Stimulated activated CD8-positive, alpha-beta memory T cell treated with anti-CD3 and anti-CD28 coated beads, Interleukin-12 subunit alpha, Interleukin-12 subunit beta, amount 100 ng/mL, for 4 hours (primary cell): ENCODE measurements around the gene FAAP20.

ENCODE experiments used
- DNase-seq: peaks from one replicate; pipeline ENCODE4 v3.0.0-alpha.2; 2020; ENCODE audit warnings: low read depth

Gene FAAP20

DNA sequence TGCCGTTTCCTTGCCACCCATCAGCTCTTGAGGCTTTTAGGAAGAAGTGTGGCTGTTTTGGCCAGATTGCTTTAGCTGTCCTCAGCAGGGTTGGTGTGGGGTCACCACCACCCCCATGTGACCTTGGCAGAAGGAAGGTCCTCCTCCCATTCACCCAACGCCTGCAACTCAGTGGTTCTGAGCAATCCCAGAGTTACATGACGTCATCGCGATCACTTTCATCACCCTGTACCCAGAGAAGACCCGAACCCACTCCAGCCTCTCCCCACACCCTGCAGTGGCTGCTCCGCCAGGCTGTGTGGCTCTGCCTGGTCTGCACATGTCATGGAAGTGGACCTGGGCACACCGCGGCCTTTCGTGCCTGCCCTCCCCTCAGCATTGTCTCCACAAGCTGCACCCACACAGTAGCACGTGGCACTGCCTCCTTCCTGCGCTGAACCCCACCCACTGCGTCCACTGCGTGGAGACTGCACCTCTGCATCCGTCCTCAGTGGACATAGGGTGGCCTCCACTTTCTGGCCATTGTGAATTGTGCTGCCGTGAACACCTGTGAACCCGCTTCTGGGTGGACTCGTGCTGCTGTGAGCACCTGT lies 16.5 kb downstream of the FAAP20 start:
- no peak for DNase-seq

DNA sequence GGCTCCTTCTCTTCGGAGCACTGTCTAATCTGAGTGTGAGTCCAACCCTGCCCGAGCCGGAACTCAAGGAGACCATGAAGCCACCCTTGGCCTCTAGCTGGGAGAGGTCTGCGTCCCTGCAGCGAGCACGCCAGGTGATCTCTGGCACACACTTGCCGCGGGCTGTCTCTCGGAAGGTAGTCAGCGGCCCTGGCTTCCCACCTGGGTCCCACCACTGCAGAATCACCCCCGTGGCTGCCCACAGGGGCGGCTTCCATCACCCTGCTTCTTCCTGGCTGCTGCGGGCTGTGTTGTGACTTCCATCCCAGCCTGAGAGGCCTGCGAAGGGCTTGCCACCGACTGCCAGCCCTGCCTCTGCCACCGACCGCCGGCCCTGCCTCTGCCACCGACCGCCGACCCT lies 17.0 kb downstream of the FAAP20 start:
- DNase-seq, result no peak

DNA sequence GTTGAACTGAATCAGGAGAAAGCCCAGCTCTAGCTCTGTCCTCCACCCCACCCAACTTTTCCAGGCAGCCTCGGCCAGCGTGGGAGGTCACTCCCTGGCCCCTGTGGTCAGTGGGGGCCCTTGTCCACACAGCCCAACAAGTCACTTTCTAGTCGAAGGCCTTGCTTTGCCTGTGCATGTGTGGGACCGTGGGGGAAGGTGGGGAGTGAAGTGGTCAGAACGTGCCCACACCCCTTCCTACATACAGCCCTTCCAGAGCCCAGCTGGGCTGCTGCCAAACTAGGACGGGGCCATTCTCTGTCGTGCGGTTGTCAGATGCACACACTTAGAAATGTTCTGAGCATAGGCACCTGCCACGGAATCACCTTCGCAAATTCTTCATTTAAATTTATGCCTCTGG lies 18.0 kb downstream of the FAAP20 start:
- DNase-seq, result no peak

DNA sequence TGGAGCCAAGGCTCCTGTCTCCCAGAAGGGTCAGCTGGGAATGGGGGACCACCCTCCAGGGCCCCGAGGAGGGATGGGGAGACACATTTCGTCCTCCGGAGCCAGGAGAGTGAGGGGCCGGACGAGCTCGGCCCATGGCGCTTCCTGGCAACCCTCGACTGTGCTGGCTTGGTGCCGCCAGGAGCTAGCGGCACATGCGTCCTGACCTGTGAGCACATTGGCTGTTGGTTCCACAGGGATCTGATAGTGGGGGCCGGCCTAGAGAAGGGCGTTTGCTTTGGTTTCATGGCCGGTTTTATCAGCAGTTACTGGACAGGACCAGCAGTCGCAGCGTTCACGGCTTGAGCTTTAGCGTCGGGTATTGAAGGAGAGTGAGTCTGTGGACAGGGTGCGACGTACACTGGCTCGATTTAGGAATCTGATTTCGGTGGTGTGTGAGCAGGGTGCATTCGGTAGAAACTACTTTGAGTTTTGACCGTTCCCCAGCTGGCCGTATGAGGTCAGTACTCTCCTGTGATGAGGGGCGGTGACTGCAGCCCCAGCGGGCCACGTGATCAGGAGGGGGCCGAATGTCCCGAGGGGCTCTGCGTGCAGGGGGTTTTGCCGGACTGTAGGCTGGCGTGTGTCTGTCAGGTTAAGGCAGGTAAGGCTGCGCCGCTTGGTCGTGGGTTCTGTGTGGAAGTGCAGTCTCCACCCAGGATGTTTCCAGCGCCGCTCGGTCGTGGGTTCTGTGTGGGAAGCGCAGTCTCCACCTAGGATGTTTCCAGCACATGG lies 18.7 kb downstream of the FAAP20 start:
- DNase-seq, result no peak

DNA sequence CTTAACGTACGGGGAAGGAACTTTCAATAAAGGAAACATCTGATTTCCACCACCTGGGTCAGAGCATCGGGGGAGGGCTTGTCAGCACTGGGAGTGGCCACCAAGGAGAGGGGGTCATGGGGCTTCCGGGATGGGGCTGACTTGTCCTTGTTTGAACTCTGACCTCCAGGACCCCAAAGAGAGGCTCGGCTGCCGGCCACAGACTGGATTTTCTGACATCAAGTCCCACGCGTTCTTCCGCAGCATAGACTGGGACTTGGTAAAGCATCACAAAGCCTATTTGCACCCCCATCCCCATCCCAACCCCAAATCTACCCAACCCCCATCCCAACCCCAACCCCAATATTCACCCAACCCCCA lies 19.5 kb downstream of the FAAP20 start:
- no peak for DNase-seq

DNA sequence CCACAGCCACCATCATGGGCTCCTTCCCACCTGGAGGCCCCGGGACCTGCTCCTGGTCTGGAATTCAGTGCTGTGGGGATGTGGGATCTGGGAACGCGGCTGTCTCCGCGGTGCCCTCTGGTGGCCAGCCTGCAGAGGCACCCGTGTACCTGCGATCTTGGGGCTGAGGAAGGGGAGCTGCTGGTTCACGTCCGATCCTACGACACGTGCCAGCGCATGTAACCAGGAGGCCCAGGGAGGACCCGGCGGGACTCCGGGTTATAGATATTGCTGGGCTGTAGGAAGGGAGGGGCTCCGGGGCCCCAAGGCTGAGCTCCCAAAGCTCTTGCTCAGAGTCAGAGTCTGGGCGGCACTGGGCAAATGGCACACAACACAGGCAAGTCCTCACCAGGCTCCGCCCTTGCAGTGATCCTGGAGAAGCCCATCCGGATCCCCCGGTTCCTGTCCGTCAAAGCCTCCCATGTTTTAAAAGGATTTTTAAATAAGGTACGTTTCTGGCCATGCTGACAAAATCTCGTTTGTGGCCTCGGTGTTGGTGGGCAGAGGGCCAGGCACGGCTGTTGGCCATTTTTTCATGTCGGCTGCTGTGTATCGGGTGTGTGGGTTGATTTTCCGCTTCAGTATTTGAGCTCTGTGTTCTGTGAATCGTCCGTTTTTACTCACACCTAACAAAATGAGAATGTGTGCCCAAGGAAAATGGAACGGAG lies 20.1 kb downstream of the FAAP20 start:
- DNase-seq, result no peak

DNA sequence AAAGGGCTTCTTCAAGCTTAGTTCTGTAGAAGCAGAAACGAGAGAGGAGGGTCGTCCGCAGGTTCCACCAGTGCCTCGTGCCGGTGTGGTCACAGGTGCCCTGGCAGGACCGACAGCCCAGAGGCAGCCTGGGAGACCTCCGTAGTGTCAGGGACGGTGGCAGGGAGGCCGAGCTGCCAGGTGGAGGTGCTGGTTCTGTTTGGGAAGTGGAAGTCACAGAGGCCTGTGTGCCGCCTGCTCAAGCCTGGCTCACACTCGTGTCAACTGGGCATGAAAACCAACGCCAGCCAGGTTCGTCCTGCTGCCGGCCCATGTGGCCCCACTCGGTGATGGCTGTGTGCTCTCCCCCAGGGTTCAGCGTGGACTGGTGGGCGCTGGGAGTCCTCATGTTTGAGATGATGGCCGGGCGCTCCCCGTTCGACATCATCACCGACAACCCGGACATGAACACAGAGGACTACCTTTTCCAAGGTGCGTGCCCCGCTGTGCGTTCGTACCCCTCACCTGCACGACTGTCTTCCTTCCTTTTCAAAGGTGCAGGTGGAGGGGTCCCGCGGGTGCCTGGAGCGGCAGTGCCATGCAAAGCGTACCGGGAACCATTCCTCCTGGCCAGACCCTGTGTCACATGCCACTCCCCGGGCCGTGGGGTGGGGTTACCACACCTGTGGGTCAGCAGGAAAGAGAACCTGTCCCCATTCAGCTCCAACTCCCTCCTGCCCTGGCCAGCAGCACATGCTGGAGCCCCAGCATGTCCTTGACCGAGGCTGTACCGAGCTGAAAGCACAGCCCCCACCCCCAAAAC lies 20.8 kb downstream of the FAAP20 start:
- no peak for DNase-seq

DNA sequence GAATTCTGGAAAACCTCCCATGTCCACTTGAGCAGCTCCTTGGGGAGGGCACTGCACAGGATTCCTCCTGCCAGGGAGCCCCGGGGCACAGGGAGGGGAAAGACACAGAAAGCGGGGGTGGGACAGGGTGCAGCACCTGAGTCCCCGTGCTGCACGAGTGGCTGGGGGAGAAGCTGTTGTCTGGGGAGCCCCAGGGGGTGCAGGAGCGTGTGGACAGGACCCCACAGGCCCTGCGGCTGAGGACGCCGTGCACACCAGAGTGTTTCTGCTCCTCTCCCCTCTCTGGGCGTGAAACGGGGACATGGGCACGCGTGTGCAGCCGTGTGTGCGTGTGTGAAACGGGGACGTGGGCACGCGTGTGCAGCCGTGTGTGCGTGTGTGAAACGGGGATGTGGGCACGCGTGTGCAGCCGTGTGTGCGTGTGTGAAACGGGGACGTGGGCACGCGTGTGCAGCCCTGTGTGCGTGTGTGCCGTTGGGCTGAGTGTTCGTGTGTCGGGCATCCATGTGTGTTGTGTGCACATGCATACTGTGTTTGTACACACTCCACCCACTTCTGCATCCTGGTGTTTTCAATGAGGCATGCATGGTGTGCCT lies 21.9 kb downstream of the FAAP20 start:
- no peak for DNase-seq

DNA sequence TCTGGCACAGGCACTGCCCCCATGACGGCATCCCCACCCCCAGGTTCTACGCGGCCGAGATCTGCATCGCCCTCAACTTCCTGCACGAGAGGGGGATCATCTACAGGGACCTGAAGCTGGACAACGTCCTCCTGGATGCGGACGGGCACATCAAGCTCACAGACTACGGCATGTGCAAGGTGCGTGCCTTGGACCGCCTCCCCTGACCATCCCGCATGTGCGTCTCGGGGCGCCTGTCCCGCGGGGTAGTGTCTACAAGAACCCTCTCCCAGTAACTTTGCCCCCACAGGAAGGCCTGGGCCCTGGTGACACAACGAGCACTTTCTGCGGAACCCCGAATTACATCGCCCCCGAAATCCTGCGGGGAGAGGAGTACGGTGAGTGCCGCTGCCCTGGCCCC lies 22.6 kb downstream of the FAAP20 start:
- no peak for DNase-seq

DNA sequence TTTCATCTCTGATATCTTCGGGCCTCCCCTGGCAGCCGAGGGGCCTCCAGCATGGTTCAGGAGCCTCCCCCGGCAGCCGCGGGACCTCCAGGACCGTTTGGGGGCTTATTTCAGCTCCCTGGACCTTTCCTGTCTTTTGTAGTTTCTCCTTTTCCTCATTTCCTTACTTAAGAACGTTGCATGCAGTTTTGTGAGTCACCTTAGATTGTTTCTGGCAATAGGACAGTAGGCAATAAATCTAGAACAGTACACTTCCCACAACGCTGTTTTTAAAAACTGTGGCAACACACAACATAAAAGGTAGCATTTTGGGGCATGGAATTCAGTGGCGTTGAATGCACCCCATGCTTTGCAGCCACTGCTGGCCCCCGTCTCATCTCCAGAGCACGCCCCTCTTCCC lies 24.4 kb downstream of the FAAP20 start:
- no peak for DNase-seq

DNA sequence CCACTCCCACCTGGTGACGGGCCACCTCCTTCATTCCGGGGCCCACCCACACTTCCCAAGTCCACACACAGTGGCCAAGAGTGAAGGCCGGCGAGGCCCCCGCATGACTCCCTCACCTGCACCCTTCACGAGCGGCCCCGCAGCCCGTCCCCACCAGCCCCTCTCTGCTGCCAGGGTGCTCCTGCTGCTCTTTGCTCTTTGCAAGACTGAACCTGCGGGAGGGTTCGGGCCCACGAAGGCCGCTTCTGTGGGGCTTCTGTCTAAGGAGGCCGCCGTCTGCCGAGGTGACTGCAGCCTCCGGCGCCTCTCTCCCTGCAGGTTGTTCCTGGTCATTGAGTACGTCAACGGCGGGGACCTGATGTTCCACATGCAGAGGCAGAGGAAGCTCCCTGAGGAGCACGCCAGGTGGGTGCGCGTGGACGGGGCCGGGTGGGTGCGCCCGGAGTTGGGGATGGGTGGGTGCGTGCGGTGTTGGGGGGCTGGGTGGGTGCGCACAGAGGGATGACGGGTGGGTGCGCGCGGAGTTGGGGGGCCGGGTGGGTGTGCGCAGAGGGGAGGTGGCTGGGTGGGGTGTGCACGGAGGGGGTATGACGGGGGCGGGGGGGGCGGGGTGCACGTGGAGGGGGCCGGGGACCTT lies 25.3 kb downstream of the FAAP20 start:
- no peak for DNase-seq

DNA sequence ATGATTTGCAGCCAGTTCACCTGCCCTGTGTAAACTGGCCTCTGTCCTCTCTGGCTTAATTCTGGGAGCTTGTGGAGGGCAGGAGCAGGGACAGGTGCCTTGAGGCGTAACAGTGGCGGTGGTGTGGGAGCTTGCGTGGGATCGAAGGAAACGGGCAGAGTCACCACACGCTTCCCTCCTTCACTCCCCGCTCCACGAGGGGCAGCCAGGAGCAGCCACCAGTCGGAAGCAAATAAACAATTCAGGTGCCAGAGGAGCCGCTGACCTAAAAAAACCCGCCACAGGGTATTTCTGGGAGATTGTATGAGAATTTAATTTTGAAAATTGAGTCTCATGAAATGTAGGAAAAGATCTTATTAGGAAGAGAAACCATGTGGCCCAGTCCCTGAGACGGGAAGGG lies 26.0 kb downstream of the FAAP20 start:
- no peak for DNase-seq

DNA sequence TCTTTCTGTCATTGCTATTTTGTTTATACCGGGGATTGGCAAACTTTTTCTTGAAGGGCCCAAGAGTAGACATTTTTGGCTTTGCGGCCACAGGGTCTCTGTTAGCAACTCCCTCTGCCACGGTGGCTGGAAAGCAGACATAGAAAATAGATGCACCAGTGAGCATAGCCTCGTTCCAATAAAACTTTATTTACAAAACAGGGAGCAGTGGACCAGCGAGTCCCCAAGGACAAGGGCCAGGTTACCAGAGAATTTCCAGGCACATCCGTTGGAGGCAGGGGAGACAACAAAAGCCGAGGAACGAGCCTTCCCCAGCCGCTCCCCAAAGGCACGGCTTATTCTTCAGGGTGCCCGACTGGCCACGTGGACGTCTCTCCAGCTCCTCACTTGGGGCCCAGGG lies 26.5 kb downstream of the FAAP20 start:
- DNase-seq, result no peak

DNA sequence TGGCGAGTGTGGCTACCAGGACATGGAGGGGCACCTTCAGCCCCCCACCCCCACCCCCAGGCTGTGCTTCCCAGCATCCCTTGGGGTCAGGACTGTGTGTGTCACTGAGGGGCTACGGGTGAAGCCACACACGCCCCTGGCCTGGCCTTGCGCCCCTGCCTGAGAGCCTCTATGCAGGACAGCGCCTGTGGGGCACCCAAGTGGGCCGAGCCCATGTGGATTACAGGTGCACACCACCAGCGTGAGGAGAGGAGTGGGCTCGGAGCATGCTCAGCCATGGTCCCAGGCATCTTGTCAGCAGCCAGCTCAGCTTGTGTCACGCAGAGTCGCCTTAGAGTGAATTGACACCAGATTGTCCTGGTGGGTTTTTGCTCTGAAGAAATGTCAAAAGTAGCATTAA lies 27.9 kb downstream of the FAAP20 start:
- DNase-seq, result no peak

DNA sequence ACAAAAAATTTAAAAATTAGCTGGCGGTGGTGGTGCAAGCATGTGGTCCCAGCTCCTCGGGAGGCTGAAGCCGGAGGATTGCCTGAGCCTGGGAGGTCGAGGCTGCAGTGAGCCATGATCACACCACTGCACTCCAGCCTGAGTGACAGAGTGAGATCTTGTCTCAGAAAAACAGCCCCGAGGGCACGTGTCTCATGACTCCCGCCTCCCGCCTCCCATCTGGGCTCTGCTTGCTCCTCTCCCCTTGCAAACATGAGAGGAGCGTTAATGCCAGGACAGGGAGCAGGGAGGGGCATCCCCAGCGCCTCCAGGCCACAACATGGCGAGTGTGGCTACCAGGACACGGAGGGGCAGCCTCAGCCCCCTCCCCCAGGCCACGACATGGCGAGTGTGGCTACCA lies 28.3 kb downstream of the FAAP20 start:
- no peak for DNase-seq

DNA sequence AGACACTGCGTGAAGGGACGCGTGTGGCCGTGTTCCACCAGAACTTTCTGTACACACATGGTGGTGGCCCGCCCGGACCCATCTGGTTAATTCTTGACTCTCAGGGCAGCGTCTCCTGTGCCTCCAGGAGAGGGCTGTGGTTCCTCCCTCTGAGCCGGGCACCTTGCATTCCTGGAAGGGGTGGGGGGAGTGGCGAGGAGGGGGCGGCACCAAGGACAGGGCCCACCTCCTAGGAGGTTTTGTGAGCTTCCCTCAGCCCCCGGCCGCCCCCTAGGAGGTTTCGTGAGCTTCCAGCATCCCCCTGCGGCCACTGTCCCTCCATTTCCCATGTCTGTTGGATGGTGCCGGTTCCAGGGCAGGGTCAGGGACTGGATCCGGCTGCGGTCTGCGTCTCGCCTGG lies 28.9 kb downstream of the FAAP20 start:
- DNase-seq, result no peak

DNA sequence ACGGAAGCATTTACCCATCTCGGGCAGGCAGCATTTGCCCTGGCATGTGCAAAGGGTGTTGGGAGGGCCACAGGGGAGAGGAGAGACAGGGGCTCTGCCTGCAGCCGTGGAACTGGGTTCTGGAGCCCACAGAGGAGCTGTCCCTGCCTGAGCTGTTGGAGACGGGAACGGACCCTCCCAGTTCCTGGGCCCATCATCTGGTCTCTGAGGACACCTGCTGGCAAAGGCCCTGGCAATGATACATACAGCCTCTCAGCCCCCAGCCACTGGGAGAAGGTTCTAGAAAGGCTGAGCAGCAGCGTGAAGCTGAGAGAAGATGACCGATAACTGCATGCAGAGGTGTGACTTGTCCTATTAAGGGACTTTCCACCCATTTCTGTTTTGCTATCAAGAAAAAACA lies 31.4 kb downstream of the FAAP20 start:
- no peak for DNase-seq

DNA sequence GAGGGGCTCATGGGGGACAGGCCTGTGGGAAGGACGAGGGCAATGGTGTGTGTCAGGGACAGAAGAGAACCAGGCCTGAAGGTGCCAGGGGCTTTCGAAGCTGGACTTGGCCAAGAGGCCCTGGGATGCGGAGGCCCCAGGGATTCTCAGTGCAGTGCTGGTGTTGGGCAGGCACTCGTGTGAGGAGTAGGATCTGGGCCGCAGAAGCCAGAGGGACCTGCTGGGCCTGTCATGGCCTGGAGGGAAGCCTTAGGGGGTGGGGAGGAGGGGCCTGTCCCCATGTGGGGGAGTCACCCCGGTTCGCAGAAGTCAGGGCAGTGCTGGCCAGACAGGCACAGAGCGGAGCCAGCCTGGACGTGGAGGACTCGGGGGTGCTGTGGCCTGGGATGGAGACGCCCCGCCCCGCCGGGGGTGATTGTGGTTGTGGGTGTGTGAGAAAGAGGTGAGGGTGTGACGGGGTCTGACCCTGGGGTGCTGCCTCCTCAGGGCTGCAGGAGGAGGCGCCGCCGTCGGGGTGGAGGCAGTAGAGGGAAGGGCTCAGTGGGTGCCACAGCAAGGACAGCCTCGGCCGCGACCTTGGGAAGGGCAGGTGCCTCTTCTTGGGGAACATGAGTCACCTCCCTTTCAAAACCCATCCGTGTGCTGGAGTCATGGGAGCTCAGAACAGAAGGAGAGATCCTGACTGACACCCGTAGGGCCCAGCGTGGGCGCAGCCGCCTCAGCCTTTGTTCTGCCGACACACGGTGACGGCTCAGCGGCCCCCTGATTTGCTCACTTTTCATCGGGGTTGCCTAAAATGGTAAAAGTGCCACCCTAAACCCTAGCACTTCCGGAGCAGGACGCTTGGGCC lies 33.9 kb downstream of the FAAP20 start:
- no peak for DNase-seq

DNA sequence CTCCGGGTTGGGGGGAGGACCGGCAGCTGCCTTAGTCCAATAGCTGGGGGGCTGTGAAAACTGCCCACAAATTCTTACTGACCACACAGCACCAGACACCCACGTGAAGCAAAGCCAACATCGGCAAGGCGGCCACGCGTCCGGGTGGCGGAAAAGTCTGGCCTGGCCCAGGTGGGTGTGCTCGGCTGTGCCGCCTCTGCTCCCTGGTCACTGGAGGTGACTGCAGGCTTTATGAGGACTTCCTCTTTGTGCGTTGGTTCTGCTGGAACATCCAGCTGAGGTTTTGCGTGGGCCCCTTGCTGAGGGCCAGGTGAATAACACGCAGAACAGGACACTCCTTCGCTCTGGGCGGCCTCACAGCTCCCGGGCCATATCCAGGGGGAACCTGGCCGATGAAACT lies 35.4 kb downstream of the FAAP20 start:
- no peak for DNase-seq

DNA sequence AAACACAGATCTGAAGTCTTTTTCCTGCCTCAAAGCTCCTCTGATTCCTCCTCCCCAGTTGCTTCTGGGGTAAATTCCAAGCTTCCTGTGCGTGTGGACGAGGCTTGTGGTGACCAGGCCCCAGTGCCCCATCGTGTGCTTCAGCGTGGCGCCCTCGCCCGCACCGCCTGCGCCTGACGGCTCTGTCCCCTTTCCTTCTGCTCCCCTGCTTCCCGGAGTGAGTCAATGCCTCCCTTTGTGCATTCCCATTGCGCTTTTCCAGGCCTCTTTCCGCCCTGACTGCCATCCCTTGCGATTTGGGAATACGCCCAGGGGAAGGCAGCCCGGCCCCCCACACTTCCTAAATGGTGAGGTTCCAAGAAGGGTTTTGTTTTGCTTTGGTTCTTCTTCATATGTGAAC lies 36.3 kb downstream of the FAAP20 start:
- no peak for DNase-seq

DNA sequence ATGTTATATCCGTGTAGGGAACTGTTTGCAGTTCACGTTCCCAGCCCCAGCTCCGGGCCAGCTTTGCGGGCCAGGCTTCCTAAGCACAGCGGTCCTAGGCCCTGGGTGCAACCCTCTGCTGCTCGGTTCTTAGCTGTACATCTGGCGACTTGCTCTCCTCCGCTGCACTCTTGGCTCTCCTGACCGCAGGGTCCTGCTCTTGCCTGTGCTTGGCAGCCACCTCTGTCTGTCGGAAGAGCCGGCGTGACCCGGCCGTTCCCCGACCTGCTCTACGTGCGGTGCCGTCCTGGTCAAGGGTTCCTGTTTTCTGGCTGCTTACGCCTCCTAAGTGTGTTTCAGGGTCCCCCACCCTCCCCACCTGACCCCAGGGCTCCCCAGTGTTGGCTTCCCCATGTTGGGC lies 36.7 kb downstream of the FAAP20 start:
- no peak for DNase-seq
